Measurements from ENCODE around the gene ARHGDIG. TPM values are rescaled to one million over a fixed set of nuclear protein-coding genes. Genes with fewer than 3 reads are reported as not detected.
A peak's percentile ranks its signal among the peaks of the same experiment; 100 is the strongest.

ARHGDIG gene
- total RNA-seq, 2 experiments from 2014 or later = not detected

- CTCF ChIA-PET (ENCODE audit: unreplicated experiment) = interaction anchor here (0.6 kb wide), 1 partner anchor 76 kb away, joined by 5 read pairs; no protein-coding TSS in a partner anchor
- H3K27ac ChIP-seq (ENCODE audit: low read depth, low read length, poor library complexity, severe bottlenecking) = no peak overlapping the region
- no TSS peak for BruUV-seq (replicated peaks)
- no peaks in the 10 kb centered on the region for H3K9me3 ChIP-seq (ENCODE audit: low read length)
- TF ChIP-seq EZH2phosphoT487 (IDR thresholded peaks at IDR 0.05; ENCODE audit: borderline replicate concordance, low read depth, low read length) = no peak
- TF ChIP-seq CTCF (conservative IDR thresholded peaks at IDR 0.05; ENCODE audit: low read length) = no peak
- no peak overlapping the region for H3K4me3 ChIP-seq (ENCODE audit: low read depth, low read length, poor library complexity, severe bottlenecking)
- POLR2A ChIA-PET = no interaction called here
- H2AFZ ChIP-seq (ENCODE audit: low read length) = no peak overlapping the region
- H3K36me3 ChIP-seq (ENCODE audit: insufficient read depth, low read length) = no peaks in the 10 kb centered on the region
- H3K4me2 ChIP-seq (ENCODE audit: low read length) = no peak overlapping the region
- no peak for DNase-seq (ENCODE audit: low spot score)
- no peaks in the 10 kb centered on the region for H3K9me2 ChIP-seq (ENCODE audit: insufficient read depth, low read length)
- no peaks in the 10 kb centered on the region for H3K4me1 ChIP-seq (ENCODE audit: insufficient read depth, low read length, poor library complexity, severe bottlenecking)
- no peaks in the 10 kb centered on the region for H4K20me1 ChIP-seq (ENCODE audit: insufficient read depth, low read length)
- H3K79me2 ChIP-seq (ENCODE audit: insufficient read depth, low read depth, low read length) = no peaks in the 10 kb centered on the region
- intact Hi-C loops (cut with micrococcal nuclease; ENCODE audit: unreplicated experiment) = no loop called here
These were observed 3.8 kb upstream of the ARHGDIG start for GRCh38 chr16:276426-277077.

GRCh38 chr16:278863-279366 lies 1.5 kb upstream of the ARHGDIG start:
- H2AFZ ChIP-seq (ENCODE audit: low read length) = no peak overlapping the region
- H4K20me1 ChIP-seq (ENCODE audit: insufficient read depth, low read length) = no peaks in the 10 kb centered on the region
- no peaks in the 10 kb centered on the region for H3K36me3 ChIP-seq (ENCODE audit: insufficient read depth, low read length)
- peak; percentile 49 for DNase-seq (ENCODE audit: low spot score)
- no peaks in the 10 kb centered on the region for H3K9me2 ChIP-seq (ENCODE audit: insufficient read depth, low read length)
- no TSS peak for BruUV-seq (replicated peaks)
- H3K9me3 ChIP-seq (ENCODE audit: low read length) = no peaks in the 10 kb centered on the region
- TF ChIP-seq EZH2phosphoT487 (IDR thresholded peaks at IDR 0.05; ENCODE audit: borderline replicate concordance, low read depth, low read length) = no peak
- TF ChIP-seq CTCF (conservative IDR thresholded peaks at IDR 0.05; ENCODE audit: low read length) = no peak
- POLR2A ChIA-PET = no interaction called here
- H3K79me2 ChIP-seq (ENCODE audit: insufficient read depth, low read depth, low read length) = no peaks in the 10 kb centered on the region
- CTCF ChIA-PET (ENCODE audit: unreplicated experiment) = no interaction called here
- H3K4me3 ChIP-seq (ENCODE audit: low read depth, low read length, poor library complexity, severe bottlenecking) = no peak overlapping the region
- no peaks in the 10 kb centered on the region for H3K4me1 ChIP-seq (ENCODE audit: insufficient read depth, low read length, poor library complexity, severe bottlenecking)
- no peak overlapping the region for H3K4me2 ChIP-seq (ENCODE audit: low read length)
- H3K27ac ChIP-seq (ENCODE audit: low read depth, low read length, poor library complexity, severe bottlenecking) = no peak overlapping the region
- intact Hi-C loops (cut with micrococcal nuclease; ENCODE audit: unreplicated experiment) = no loop called here

- no peaks in the 10 kb centered on the region for H3K79me2 ChIP-seq (ENCODE audit: insufficient read depth, low read depth, low read length)
- no peaks in the 10 kb centered on the region for H3K4me1 ChIP-seq (ENCODE audit: insufficient read depth, low read length, poor library complexity, severe bottlenecking)
- no peak for DNase-seq (ENCODE audit: low spot score)
- no peak overlapping the region for H2AFZ ChIP-seq (ENCODE audit: low read length)
- no peak overlapping the region for H3K4me3 ChIP-seq (ENCODE audit: low read depth, low read length, poor library complexity, severe bottlenecking)
- H4K20me1 ChIP-seq (ENCODE audit: insufficient read depth, low read length) = no peaks in the 10 kb centered on the region
- ChIA-PET POLR2A (no interaction called here), CTCF (ENCODE audit: unreplicated experiment) (no interaction called here)
- no peaks in the 10 kb centered on the region for H3K9me3 ChIP-seq (ENCODE audit: low read length)
- no peak overlapping the region for H3K27ac ChIP-seq (ENCODE audit: low read depth, low read length, poor library complexity, severe bottlenecking)
- intact Hi-C loops (cut with micrococcal nuclease; ENCODE audit: unreplicated experiment) = no loop called here
- TF ChIP-seq EZH2phosphoT487 (IDR thresholded peaks at IDR 0.05; ENCODE audit: borderline replicate concordance, low read depth, low read length) (no peak), CTCF (conservative IDR thresholded peaks at IDR 0.05; ENCODE audit: low read length) (no peak)
- no peaks in the 10 kb centered on the region for H3K36me3 ChIP-seq (ENCODE audit: insufficient read depth, low read length)
- H3K9me2 ChIP-seq (ENCODE audit: insufficient read depth, low read length) = no peaks in the 10 kb centered on the region
- no TSS peak for BruUV-seq (replicated peaks)
- H3K4me2 ChIP-seq (ENCODE audit: low read length) = no peak overlapping the region
These were observed 860 bp upstream of the ARHGDIG start for GRCh38 chr16:279531-279930.
